ENCODE data around the gene SKA3. TPM values are rescaled to one million over a fixed set of nuclear protein-coding genes. Genes with fewer than 3 reads are reported as not detected.
"Not testable (repeated sequence)": the region's sequence is repeated elsewhere in the genome, so short reads cannot be mapped to it uniquely, and the experiment has no call there.

SKA3 gene
- total and polyA plus RNA-seq, 2 donors from 2014 or later: 0.47 to 1.9 TPM

GRCh38 chr13:21142766-21143165 lies 33.6 kb downstream of the SKA3 start:
- Histone ChIP-seq H3K36me3 (ENCODE audit: control insufficient read depth in 2 of 3, insufficient read depth in 3 of 3, low read length in 3 of 3) (peaks cover 4 to 10% (median 8%) of the 10 kb centered on the region in 3 donors), H3K27me3 (ENCODE audit: control insufficient read depth, insufficient read depth, low read length) (no peaks in the 10 kb centered on the region), H3K9me3 (ENCODE audit: control insufficient read depth in 2 of 3, insufficient read depth in 1 of 3, low read length in 3 of 3) (no peaks in the 10 kb centered on the region), H3K9ac (ENCODE audit: low read length in 3 of 3) (peak overlapping the region in 1 of 3 donors; percentile 32), H3K4me1 (ENCODE audit: control insufficient read depth in 2 of 3, insufficient read depth in 2 of 3, low read depth in 1 of 3, low read length in 3 of 3) (peaks cover 2 to 13% (median 11%) of the 10 kb centered on the region in 3 donors), H3K27ac (ENCODE audit: low read depth in 2 of 2, low read length in 2 of 2) (no peak overlapping the region), H3K4me3 (ENCODE audit: low read length in 3 of 3) (peak overlapping the region in 2 of 3 donors; percentile 9 to 26)
- DNase-seq (no peak), FAIRE-seq (no peak)
- intact Hi-C loops (cut with DNase I): no loop called here
- no peak for TF ChIP-seq CTCF (IDR thresholded peaks at IDR 0.05; ENCODE audit: borderline replicate concordance, extremely low read depth, insufficient read depth)

GRCh38 chr13:21139374-21139773 lies 37.0 kb downstream of the SKA3 start:
- Histone ChIP-seq H3K27me3 (ENCODE audit: control insufficient read depth, insufficient read depth, low read length) (no peaks in the 10 kb centered on the region), H3K4me3 (ENCODE audit: low read length in 3 of 3) (peak overlapping the region; percentile 89 to 93 (median 91)), H3K9me3 (ENCODE audit: control insufficient read depth in 2 of 3, insufficient read depth in 1 of 3, low read length in 3 of 3) (no peaks in the 10 kb centered on the region), H3K9ac (ENCODE audit: low read length in 3 of 3) (peak overlapping the region in 1 of 3 donors; percentile 93), H3K36me3 (ENCODE audit: control insufficient read depth in 2 of 3, insufficient read depth in 3 of 3, low read length in 3 of 3) (peaks cover 0 to 4% (median 0%) of the 10 kb centered on the region in 3 donors), H3K27ac (ENCODE audit: low read depth in 2 of 2, low read length in 2 of 2) (no peak overlapping the region), H3K4me1 (ENCODE audit: control insufficient read depth in 2 of 3, insufficient read depth in 2 of 3, low read depth in 1 of 3, low read length in 3 of 3) (peaks cover 2 to 13% (median 11%) of the 10 kb centered on the region in 3 donors)
- no peak for TF ChIP-seq CTCF (IDR thresholded peaks at IDR 0.05; ENCODE audit: borderline replicate concordance, extremely low read depth, insufficient read depth)
- DNase-seq (no peak), FAIRE-seq (no peak)
- intact Hi-C loops (cut with DNase I): no loop called here

GRCh38 chr13:21138561-21138960 lies 37.8 kb downstream of the SKA3 start:
- no peak overlapping the region for H3K9ac ChIP-seq (ENCODE audit: low read length in 3 of 3)
- no peaks in the 10 kb centered on the region for H3K9me3 ChIP-seq (ENCODE audit: control insufficient read depth in 2 of 3, insufficient read depth in 1 of 3, low read length in 3 of 3)
- FAIRE-seq (no peak), DNase-seq (no peak)
- no peak overlapping the region for H3K4me3 ChIP-seq (ENCODE audit: low read length in 3 of 3)
- no peak for TF ChIP-seq CTCF (IDR thresholded peaks at IDR 0.05; ENCODE audit: borderline replicate concordance, extremely low read depth, insufficient read depth)
- H3K27ac ChIP-seq (ENCODE audit: low read depth in 2 of 2, low read length in 2 of 2): no peak overlapping the region
- peaks cover 2 to 13% (median 11%) of the 10 kb centered on the region in 3 donors for H3K4me1 ChIP-seq (ENCODE audit: control insufficient read depth in 2 of 3, insufficient read depth in 2 of 3, low read depth in 1 of 3, low read length in 3 of 3)
- intact Hi-C loops (cut with DNase I): no loop called here
- peaks cover 0 to 4% (median 0%) of the 10 kb centered on the region in 3 donors for H3K36me3 ChIP-seq (ENCODE audit: control insufficient read depth in 2 of 3, insufficient read depth in 3 of 3, low read length in 3 of 3)
- no peaks in the 10 kb centered on the region for H3K27me3 ChIP-seq (ENCODE audit: control insufficient read depth, insufficient read depth, low read length)

GRCh38 chr13:21137696-21138095 lies 38.7 kb downstream of the SKA3 start:
- no peak for FAIRE-seq
- intact Hi-C loops (cut with DNase I): no loop called here

GRCh38 chr13:21135833-21136232 lies 40.5 kb downstream of the SKA3 start:
- H3K27ac ChIP-seq (ENCODE audit: low read depth in 2 of 2, low read length in 2 of 2); H3K27me3 ChIP-seq (ENCODE audit: control insufficient read depth, insufficient read depth, low read length); H3K4me1 ChIP-seq (ENCODE audit: control insufficient read depth in 2 of 3, insufficient read depth in 2 of 3, low read depth in 1 of 3, low read length in 3 of 3); intact Hi-C loops (cut with DNase I); H3K36me3 ChIP-seq (ENCODE audit: control insufficient read depth in 2 of 3, insufficient read depth in 3 of 3, low read length in 3 of 3); FAIRE-seq; H3K4me3 ChIP-seq (ENCODE audit: low read length in 3 of 3); DNase-seq; H3K9ac ChIP-seq (ENCODE audit: low read length in 3 of 3); H3K9me3 ChIP-seq (ENCODE audit: control insufficient read depth in 2 of 3, insufficient read depth in 1 of 3, low read length in 3 of 3): not testable (repeated sequence)

More at GRCh38 chr13:21137696-21138095, 38.7 kb downstream of the SKA3 start:
- DNase-seq: no peak
- H3K9ac ChIP-seq (ENCODE audit: low read length in 3 of 3): no peak overlapping the region
- no peaks in the 10 kb centered on the region for H3K9me3 ChIP-seq (ENCODE audit: control insufficient read depth in 2 of 3, insufficient read depth in 1 of 3, low read length in 3 of 3)
- H3K27me3 ChIP-seq (ENCODE audit: control insufficient read depth, insufficient read depth, low read length): no peaks in the 10 kb centered on the region
- no peak for TF ChIP-seq CTCF (IDR thresholded peaks at IDR 0.05; ENCODE audit: borderline replicate concordance, extremely low read depth, insufficient read depth)
- peaks cover 0 to 10% (median 8%) of the 10 kb centered on the region in 3 donors for H3K4me1 ChIP-seq (ENCODE audit: control insufficient read depth in 2 of 3, insufficient read depth in 2 of 3, low read depth in 1 of 3, low read length in 3 of 3)
- H3K27ac ChIP-seq (ENCODE audit: low read depth in 2 of 2, low read length in 2 of 2): no peak overlapping the region
- no peaks in the 10 kb centered on the region for H3K36me3 ChIP-seq (ENCODE audit: control insufficient read depth in 2 of 3, insufficient read depth in 3 of 3, low read length in 3 of 3)
- H3K4me3 ChIP-seq (ENCODE audit: low read length in 3 of 3): no peak overlapping the region
